Ovary (tissue), 9 donors: Measurements from ENCODE around the gene JDP2. TPM values are rescaled to one million over a fixed set of nuclear protein-coding genes. Genes with fewer than 3 reads are reported as not detected.

Experiments
- DNase-seq, 5 donors: peaks; one replicate each; pipeline ENCODE4 v3.0.0-alpha.2; 2019 to 2020
- H3K27ac ChIP-seq, 2 donors: fragments of 200-600 bp; one replicate each; pipeline versions ENCODE4 v1.5.1 to v1.8.0; 2019 to 2022
- H3K27me3 ChIP-seq: fragments of 200-600 bp; one replicate; pipeline ENCODE4 v1.8.0; 2022
- H3K36me3 ChIP-seq: fragments of 200-600 bp; sonication (generic); one replicate; pipeline ENCODE4 v1.5.1; 2019
- H3K4me1 ChIP-seq: one replicate; pipeline ENCODE4 v1.8.1; 2013; ENCODE audit warnings: mild to moderate bottlenecking, moderate library complexity; ENCODE audit not compliant: insufficient read depth
- H3K4me3 ChIP-seq: fragments of 200-600 bp; sonication (generic); one replicate; pipeline ENCODE4 v1.5.1; 2017
- H3K9me3 ChIP-seq, 2 donors: fragments of 200-600 bp in 1 of 2; sonication (generic) in 1 of 2; one replicate each; pipeline versions ENCODE4 v1.5.1 to v1.8.1; 2013 to 2019; ENCODE audit warnings: mild to moderate bottlenecking in 1 of 2, moderate library complexity in 1 of 2
- CTCF ChIP-seq, 3 donors: fragments of 450-650 bp in 2 of 3; fragments of 200-600 bp in 1 of 3; IDR thresholded peaks; one replicate each; pipeline versions ENCODE4 v1.5.1 to v1.8.0; 2016 to 2022; ENCODE audit warnings: antibody characterized with exemption in 3 of 3, mild to moderate bottlenecking in 1 of 3
- EP300 ChIP-seq: sonication (generic); formaldehyde crosslinking; IDR thresholded peaks from one replicate; pipeline ENCODE4 v1.6.1; 2017; ENCODE audit warnings: antibody characterized with exemption
- POLR2A ChIP-seq: fragments of 450-650 bp; IDR thresholded peaks from one replicate; pipeline ENCODE4 v1.6.1; 2017; ENCODE audit warnings: antibody characterized with exemption, mild to moderate bottlenecking, moderate library complexity
- WGBS, 3 donors: extraction: QIAGEN DNeasy Blood & Tissue Kit in 1 of 3; methylation state at CpG; one replicate each; pipeline versions ENCODE4 v1.1.5 to v1.1.7; 2013 to 2017; 5-methylcytosine and 5-hydroxymethylcytosine counted together
- intact Hi-C, 4 donors: fragments of 100-400 bp; cut with DNase I; formaldehyde crosslinking; loops; one replicate each; pipeline versions ENCODE4 v1.11.0 to v1.15.1; 2022 to 2023
- polyA plus RNA-seq, 2 donors: library from polyadenylated mRNA; stranded (reverse); fragments of 200-250 nt in 1 of 2; fragments of 350-450 nt in 1 of 2; fragmentation: Illumina TruSeq in 1 of 2; extraction: RNeasy Lipid Tissue Mini Kit (QIAGEN cat#74804) in 1 of 2; gene quantifications; one replicate each; pipeline ENCODE4 v1.2.3, GENCODE V29; 2013 to 2014
- total RNA-seq, 7 donors: library from RNA; depleted of rRNA in 2 of 7; stranded (reverse); fragments of >200 nt in 2 of 7; fragmentation: NEBNext Ultra II Directional in 3 of 7; extraction: Animal tissue kit (Norgen Biotek cat#: 25700) in 3 of 7; gene quantifications; one replicate each; pipeline versions ENCODE4 v1.1.0 to v1.2.4, GENCODE V29; 2016 to 2023
- donor health status: DM: no; HTN: no; CAD: no; lungs with moderate emphysema.
- donor health status: DM: no; HTN: no; CAD: no.
- donor health status: Bipolar disorder and iron deficiency.
- donor health status: DM: yes; HTN: yes; CAD: no.
- donor health status: DM: no; HTN: no; CAD: no.
- donor health status: DM: yes; HTN: yes; CAD: no.

The JDP2 gene
- total and polyA plus RNA-seq, 9 donors: 16.2 to 89.9 (median 26.8) TPM

GRCh38 chr14:75442642-75443041, 14.8 kb downstream of the JDP2 start:
- H3K27me3 ChIP-seq: no peaks in the 10 kb centered on the region
- H3K27ac ChIP-seq: no peak overlapping the region
- intact Hi-C loops: no loop called here
- H3K9me3 ChIP-seq: no peaks in the 10 kb centered on the region
- no peak for DNase-seq
- TF ChIP-seq CTCF (IDR thresholded peaks at IDR 0.05) (no peak), POLR2A (no peak), EP300 (no peak)
- H3K4me1 ChIP-seq: peaks cover 9% of the 10 kb centered on the region
- no peak overlapping the region for H3K4me3 ChIP-seq
- 72 to 92% (median 76%) methylated on average over 8 of the region's 8 CpGs for WGBS, 3 donors
- no peaks in the 10 kb centered on the region for H3K36me3 ChIP-seq

- H3K36me3 ChIP-seq: no peaks in the 10 kb centered on the region
- no peak overlapping the region for H3K27ac ChIP-seq
Observed at GRCh38 chr14:75443203-75443969, 15.6 kb downstream of the JDP2 start.

GRCh38 chr14:75445236-75445635, 17.4 kb downstream of the JDP2 start:
- Histone ChIP-seq H3K9me3 (no peaks in the 10 kb centered on the region), H3K4me1 (peaks cover 15% of the 10 kb centered on the region), H3K4me3 (no peak overlapping the region), H3K27me3 (no peaks in the 10 kb centered on the region), H3K36me3 (no peaks in the 10 kb centered on the region), H3K27ac (no peak overlapping the region)
- WGBS, 3 donors: 85 to 92% (median 89%) methylated on average over 6 of the region's 6 CpGs
- no peak for DNase-seq
- intact Hi-C loops: no loop called here
- TF ChIP-seq POLR2A (no peak), EP300 (no peak), CTCF (IDR thresholded peaks at IDR 0.05) (no peak)

More at GRCh38 chr14:75443203-75443969, 15.6 kb downstream of the JDP2 start:
- peaks cover 9% of the 10 kb centered on the region for H3K4me1 ChIP-seq
- intact Hi-C loops: no loop called here
- H3K27me3 ChIP-seq: no peaks in the 10 kb centered on the region
- H3K9me3 ChIP-seq: no peaks in the 10 kb centered on the region
- DNase-seq: no peak
- H3K4me3 ChIP-seq: no peak overlapping the region
- TF ChIP-seq EP300: no peak
- TF ChIP-seq CTCF (IDR thresholded peaks at IDR 0.05): no peak
- TF ChIP-seq POLR2A: no peak
- WGBS, 3 donors: 46 to 64% (median 48%) methylated on average over 7 of the region's 7 CpGs

GRCh38 chr14:75445963-75446362, 18.1 kb downstream of the JDP2 start:
- TF ChIP-seq CTCF (IDR thresholded peaks at IDR 0.05) (no peak), EP300 (no peak), POLR2A (no peak)
- DNase-seq: no peak
- Histone ChIP-seq H3K4me1 (peaks cover 13% of the 10 kb centered on the region), H3K27ac (no peak overlapping the region), H3K36me3 (no peaks in the 10 kb centered on the region), H3K27me3 (no peaks in the 10 kb centered on the region), H3K4me3 (no peak overlapping the region), H3K9me3 (no peaks in the 10 kb centered on the region)
- intact Hi-C loops: no loop called here
- 88 to 90% (median 89%) methylated on average over 3 of the region's 3 CpGs for WGBS, 3 donors
